Measurements from ENCODE around the gene SLC9A8.

The SLC9A8 gene

GRCh38 chr20:49937027-49937929 is 124.7 kb downstream of the SLC9A8 start:
- Histone ChIP-seq H3K4me3 (ENCODE audit: low read depth in 1 of 2, low read length in 1 of 2) (peak overlapping the region; percentile 85 to 91), H3K4me1 (ENCODE audit: control insufficient read depth in 1 of 2, insufficient read depth in 1 of 2, low read depth in 1 of 2, low read length in 1 of 2) (peaks cover 41% of the 10 kb centered on the region in 2 experiments)
- TF ChIP-seq CTCF (IDR thresholded peaks at IDR 0.05), result no peak

GRCh38 chr20:49938173-49939163 is 125.8 kb downstream of the SLC9A8 start:
- H3K4me3 ChIP-seq (ENCODE audit: low read depth in 1 of 2, low read length in 1 of 2), result peak overlapping the region in 1 of 2 experiments; percentile 85
- no peak for TF ChIP-seq CTCF (IDR thresholded peaks at IDR 0.05)
- H3K36me3 ChIP-seq, result peaks cover 28% of the 10 kb centered on the region
- H3K27me3 ChIP-seq, result no peaks in the 10 kb centered on the region
- H3K27ac ChIP-seq, result peak overlapping the region; percentile 93
- peaks cover 41% of the 10 kb centered on the region in 2 experiments for H3K4me1 ChIP-seq (ENCODE audit: control insufficient read depth in 1 of 2, insufficient read depth in 1 of 2, low read depth in 1 of 2, low read length in 1 of 2)
- H3K9me3 ChIP-seq, result no peaks in the 10 kb centered on the region

More at GRCh38 chr20:49937027-49937929, 124.7 kb downstream of the SLC9A8 start:
- Histone ChIP-seq H3K27me3 (no peaks in the 10 kb centered on the region), H3K9me3 (no peaks in the 10 kb centered on the region), H3K27ac (peak overlapping the region; percentile 93), H3K36me3 (peaks cover 18% of the 10 kb centered on the region)

GRCh38 chr20:49941456-49941855 is 128.8 kb downstream of the SLC9A8 start:
- H3K9me3 ChIP-seq, result no peaks in the 10 kb centered on the region
- peaks cover 24 to 27% of the 10 kb centered on the region in 2 experiments for H3K4me1 ChIP-seq (ENCODE audit: control insufficient read depth in 1 of 2, insufficient read depth in 1 of 2, low read depth in 1 of 2, low read length in 1 of 2)
- TF ChIP-seq CTCF (IDR thresholded peaks at IDR 0.05), result no peak
- H3K27me3 ChIP-seq, result no peaks in the 10 kb centered on the region
- H3K36me3 ChIP-seq, result peaks cover 47% of the 10 kb centered on the region
- H3K4me3 ChIP-seq (ENCODE audit: low read depth in 1 of 2, low read length in 1 of 2), result no peak overlapping the region
- no peak overlapping the region for H3K27ac ChIP-seq
